BLaER1 (cell line): ENCODE results near the gene UACA.
"Not testable (repeated sequence)": the region's sequence is repeated elsewhere in the genome, so short reads cannot be mapped to it uniquely, and the experiment has no call there.

Experiments
- H3K27ac ChIP-seq: shearing (Covaris generic); formaldehyde crosslinking; 2 replicates; pipeline ENCODE4 v1.8.1; 2022
- H3K27me3 ChIP-seq: shearing (Covaris generic); formaldehyde crosslinking; 2 replicates; pipeline ENCODE4 v1.8.1; 2022
- H3K36me3 ChIP-seq: shearing (Covaris generic); formaldehyde crosslinking; 2 replicates; pipeline ENCODE4 v1.8.1; 2022
- H3K4me1 ChIP-seq: shearing (Covaris generic); formaldehyde crosslinking; 2 replicates; pipeline ENCODE4 v1.8.1; 2022
- H3K4me2 ChIP-seq: shearing (Covaris generic); formaldehyde crosslinking; 2 replicates; pipeline ENCODE4 v1.8.1; 2022
- H3K4me3 ChIP-seq: shearing (Covaris generic); formaldehyde crosslinking; 2 replicates; pipeline ENCODE4 v1.8.1; 2022
- H3K9ac ChIP-seq: shearing (Covaris generic); formaldehyde crosslinking; 2 replicates; pipeline ENCODE4 v1.8.1; 2022
- H3K9me3 ChIP-seq: shearing (Covaris generic); formaldehyde crosslinking; 2 replicates; pipeline ENCODE4 v1.8.1; 2022
- H4K20me1 ChIP-seq: shearing (Covaris generic); formaldehyde crosslinking; 2 replicates; pipeline ENCODE4 v1.8.1; 2022
- Cebpa-rat ChIP-seq: shearing (Covaris generic); IDR thresholded peaks from 2 replicates; pipeline ENCODE4 v1.8.1; 2022

The UACA gene

DNA sequence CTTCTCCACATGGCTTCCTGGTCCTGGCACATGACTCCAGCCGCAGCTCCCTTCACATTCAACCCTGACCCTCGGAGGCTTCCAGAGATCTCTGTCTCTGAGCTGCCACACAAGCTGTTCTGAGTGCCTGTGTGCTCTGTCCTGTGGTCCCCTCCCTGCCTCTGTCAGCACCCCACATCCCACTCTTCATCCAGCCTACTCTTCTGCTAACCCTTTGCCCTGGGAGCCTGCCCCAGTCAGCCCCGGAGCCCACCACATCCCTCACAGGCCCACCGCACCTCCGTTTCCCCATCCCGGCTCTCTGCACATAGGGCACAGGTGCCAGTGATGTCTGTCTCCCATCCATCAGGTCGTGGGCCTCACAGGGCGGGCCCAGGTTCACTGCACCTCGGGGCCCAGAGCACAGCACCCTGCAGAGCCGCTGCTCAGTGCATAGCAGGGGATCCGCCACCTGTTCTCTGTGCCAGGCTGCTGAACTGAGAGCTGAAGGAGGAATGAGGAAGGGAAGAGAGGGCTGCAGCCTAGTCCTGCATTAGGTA lies 133.6 kb downstream of the UACA start:
- Histone ChIP-seq H3K4me3 (no peak overlapping the region), H3K9me3 (no peaks in the 10 kb centered on the region), H3K4me2 (no peak overlapping the region), H3K4me1 (peaks cover 29% of the 10 kb centered on the region), H4K20me1 (no peaks in the 10 kb centered on the region), H3K36me3 (no peaks in the 10 kb centered on the region), H3K27me3 (no peaks in the 10 kb centered on the region; the same call in 1 of the 2 replicates), H3K27ac (no peak overlapping the region), H3K9ac (no peak overlapping the region)
- no peak for TF ChIP-seq Cebpa-rat

DNA sequence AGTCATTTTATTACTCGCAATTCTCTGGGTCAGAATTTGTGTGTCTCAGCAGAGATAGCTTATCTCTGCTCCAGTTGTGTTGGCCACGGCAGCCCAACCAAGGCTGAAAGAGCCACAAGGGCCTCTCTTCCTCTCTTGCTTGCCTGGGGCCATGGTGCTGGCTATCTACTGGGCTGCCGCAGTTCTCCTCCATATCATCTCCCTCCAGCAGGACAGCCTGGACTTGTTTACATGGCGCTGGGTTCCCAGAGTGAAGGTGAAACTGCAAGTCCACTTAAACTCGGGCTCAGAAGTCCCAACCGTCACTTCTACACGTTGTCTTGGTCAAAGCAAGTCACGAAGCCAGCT lies 134.8 kb downstream of the UACA start:
- Histone ChIP-seq H3K4me1 (peaks cover 29% of the 10 kb centered on the region), H3K9ac (no peak overlapping the region), H4K20me1 (no peaks in the 10 kb centered on the region), H3K4me3 (no peak overlapping the region), H3K27ac (no peak overlapping the region), H3K4me2 (peak overlapping the region; percentile 29), H3K9me3 (peaks cover 5% of the 10 kb centered on the region; the same call in 1 of the 2 replicates), H3K36me3 (no peaks in the 10 kb centered on the region), H3K27me3 (no peaks in the 10 kb centered on the region; the same call in 1 of the 2 replicates)
- TF ChIP-seq Cebpa-rat = no peak

DNA sequence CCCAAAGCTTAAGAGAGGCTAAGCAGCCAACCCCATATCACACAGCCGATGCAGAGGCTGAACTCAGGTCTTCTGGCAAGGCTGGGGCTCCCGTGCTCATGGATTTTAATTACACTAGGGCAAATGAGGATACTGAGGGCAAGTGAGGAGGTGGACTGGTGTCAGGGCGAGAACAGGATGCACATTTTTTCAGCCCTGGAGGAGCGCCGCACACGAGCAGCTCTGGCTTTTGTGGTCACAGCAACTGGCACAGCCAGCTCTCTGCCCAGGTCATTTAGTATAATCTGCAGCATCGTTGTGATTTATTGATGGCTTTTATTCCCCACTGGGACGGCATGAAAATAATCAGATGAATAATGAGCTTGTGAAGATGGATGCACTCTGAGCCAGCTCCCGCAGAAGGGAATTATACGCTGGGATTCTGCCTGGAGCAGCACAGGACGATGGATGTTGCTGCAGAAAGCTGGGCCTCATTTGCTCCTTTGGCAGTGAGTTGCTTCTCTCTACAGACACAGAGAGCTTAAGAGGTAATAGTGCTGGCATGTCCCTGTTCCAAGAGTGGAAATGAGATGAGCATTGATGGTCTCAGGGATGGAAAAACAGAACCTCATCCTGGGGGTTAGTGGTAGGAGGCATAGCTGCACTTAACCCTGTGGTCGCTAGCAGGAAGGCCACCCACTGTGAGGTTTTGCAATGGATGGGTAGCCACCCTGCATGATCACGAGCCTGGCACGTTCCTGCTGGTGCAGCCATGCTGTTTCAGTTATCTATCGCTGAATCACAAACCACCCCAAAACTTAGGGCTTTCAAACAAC lies 135.4 kb downstream of the UACA start:
- TF ChIP-seq Cebpa-rat = no peak
- Histone ChIP-seq H3K9ac (no peak overlapping the region), H3K9me3 (peaks cover 10% of the 10 kb centered on the region), H3K4me3 (no peak overlapping the region), H3K4me1 (peaks cover 26% of the 10 kb centered on the region), H3K27ac (no peak overlapping the region), H3K36me3 (no peaks in the 10 kb centered on the region), H4K20me1 (no peaks in the 10 kb centered on the region), H3K27me3 (no peaks in the 10 kb centered on the region; the same call in 1 of the 2 replicates), H3K4me2 (peak overlapping the region; percentile 29)

DNA sequence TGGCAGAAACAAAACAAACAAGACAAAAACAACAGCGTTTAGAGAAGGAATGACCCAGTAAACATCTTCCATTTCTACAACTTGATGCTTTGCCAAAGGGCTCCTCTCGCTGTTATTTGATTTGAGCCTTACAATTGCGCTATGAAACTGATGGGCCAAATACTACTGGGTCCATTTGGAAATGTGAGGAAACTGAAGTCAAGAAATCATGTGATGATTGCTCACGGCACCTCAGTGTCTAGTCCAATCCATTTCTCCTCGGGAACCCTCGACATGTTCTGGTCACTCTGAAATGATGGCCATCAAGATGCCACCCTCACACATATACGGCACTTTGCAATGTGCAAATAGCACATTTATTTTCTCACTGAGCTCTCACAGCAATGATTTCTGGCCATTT lies 136.0 kb downstream of the UACA start:
- no peak overlapping the region for H3K9ac ChIP-seq
- H3K27me3 ChIP-seq = no peaks in the 10 kb centered on the region; the same call in 1 of the 2 replicates
- peaks cover 14% of the 10 kb centered on the region for H3K9me3 ChIP-seq
- H3K4me3 ChIP-seq = no peak overlapping the region
- H3K4me1 ChIP-seq = peaks cover 20% of the 10 kb centered on the region
- no peaks in the 10 kb centered on the region for H3K36me3 ChIP-seq
- no peaks in the 10 kb centered on the region for H4K20me1 ChIP-seq
- H3K27ac ChIP-seq = no peak overlapping the region
- TF ChIP-seq Cebpa-rat = no peak
- peak overlapping the region; percentile 29; the same call in 1 of the 2 replicates for H3K4me2 ChIP-seq

DNA sequence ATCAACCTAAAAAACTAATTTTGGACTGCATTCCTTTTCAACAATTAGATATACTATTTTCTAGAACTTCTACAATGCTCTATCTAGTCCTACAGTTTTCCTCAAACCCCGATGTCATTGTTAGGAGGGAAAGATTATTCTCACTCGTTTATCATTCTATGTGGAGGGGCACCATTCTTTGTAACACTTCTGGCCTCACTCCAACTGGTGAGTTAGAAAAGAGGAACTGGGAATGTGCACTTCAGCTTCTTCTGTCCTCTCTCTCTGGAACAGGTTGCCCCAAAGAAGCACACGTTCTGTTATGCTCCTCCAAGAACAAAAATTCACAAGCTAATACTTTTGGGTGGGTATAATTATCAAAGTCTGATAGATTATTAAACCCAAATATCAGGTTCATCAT lies 137.9 kb downstream of the UACA start:
- no peak overlapping the region for H3K27ac ChIP-seq
- H3K4me3 ChIP-seq = no peak overlapping the region
- no peak overlapping the region for H3K9ac ChIP-seq
- peaks cover 18% of the 10 kb centered on the region for H3K9me3 ChIP-seq
- H3K27me3 ChIP-seq = no peaks in the 10 kb centered on the region; the same call in 1 of the 2 replicates
- no peaks in the 10 kb centered on the region for H3K36me3 ChIP-seq
- H3K4me2 ChIP-seq = no peak overlapping the region
- H3K4me1 ChIP-seq = peaks cover 11% of the 10 kb centered on the region
- no peaks in the 10 kb centered on the region for H4K20me1 ChIP-seq
- TF ChIP-seq Cebpa-rat = no peak

DNA sequence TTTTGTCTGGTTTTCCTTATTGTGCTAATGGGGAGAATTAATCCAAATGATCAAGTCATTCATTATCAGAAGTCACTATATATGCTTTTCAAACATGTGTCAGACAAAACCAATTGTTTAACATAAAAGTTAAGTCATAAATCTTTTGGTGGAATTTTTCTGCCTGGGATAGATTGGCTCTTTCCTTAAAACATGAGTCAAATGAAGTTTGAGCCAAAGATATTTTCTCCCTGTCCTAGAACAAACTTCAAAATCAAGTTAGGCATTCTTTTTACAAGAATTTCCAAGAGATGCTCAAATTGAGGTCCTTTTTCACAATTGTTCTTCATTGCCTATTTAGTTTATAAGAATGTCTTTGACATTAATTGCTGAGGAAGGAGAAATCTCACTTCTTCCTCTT lies 138.3 kb downstream of the UACA start:
- Histone ChIP-seq H3K4me2 (no peak overlapping the region), H3K27me3 (no peaks in the 10 kb centered on the region; the same call in 1 of the 2 replicates), H3K27ac (no peak overlapping the region), H3K9ac (no peak overlapping the region), H3K4me1 (peaks cover 11% of the 10 kb centered on the region), H4K20me1 (no peaks in the 10 kb centered on the region), H3K9me3 (peaks cover 18% of the 10 kb centered on the region), H3K4me3 (no peak overlapping the region), H3K36me3 (no peaks in the 10 kb centered on the region)
- no peak for TF ChIP-seq Cebpa-rat

DNA sequence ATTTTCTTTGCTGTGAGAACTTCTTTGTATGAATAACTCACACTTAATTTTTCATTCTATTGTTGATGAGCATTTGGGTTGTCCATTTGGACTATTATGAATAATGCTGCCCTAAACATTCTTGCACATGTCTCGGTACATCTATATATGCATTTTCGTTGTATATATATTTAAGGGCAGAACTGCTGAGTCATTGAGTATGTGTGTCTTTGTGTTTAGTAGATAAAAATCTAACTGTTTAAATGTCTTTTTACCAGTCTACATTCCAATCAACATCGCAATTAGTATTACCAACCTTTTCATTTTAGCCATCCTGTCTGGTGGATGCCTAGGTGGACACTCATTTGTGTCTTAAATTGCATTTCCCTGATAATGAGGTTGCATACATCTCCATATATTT lies 144.4 kb downstream of the UACA start:
- H3K4me1 ChIP-seq = no peaks in the 10 kb centered on the region
- H3K9me3 ChIP-seq = peaks cover 16% of the 10 kb centered on the region
- no peak for TF ChIP-seq Cebpa-rat

DNA sequence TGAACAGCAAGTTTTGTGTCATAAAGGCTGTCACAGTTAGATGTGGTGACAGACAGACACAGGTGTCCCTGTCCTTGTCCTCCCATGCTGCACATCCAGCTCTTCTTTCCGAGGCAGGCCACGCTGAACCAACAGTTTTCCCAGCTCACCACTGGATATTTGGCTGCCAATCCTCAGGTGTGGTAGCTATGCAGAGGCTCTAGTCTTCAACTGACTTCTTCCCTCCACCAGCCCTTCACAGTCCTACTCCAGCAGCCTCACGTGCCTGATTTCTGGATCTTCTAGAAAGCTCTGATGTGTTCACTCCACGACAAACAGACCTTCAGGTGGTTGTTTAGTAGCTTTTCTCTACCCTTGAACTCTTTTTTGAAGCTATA lies 145.5 kb downstream of the UACA start:
- no peaks in the 10 kb centered on the region for H3K4me1 ChIP-seq
- no peaks in the 10 kb centered on the region for H3K27me3 ChIP-seq
- H3K4me3 ChIP-seq = no peak overlapping the region
- H3K4me2 ChIP-seq = no peak overlapping the region
- H3K9ac ChIP-seq = no peak overlapping the region
- H3K9me3 ChIP-seq = peaks cover 8% of the 10 kb centered on the region; the same call in 1 of the 2 replicates
- H4K20me1 ChIP-seq = no peaks in the 10 kb centered on the region
- H3K27ac ChIP-seq = no peak overlapping the region
- H3K36me3 ChIP-seq = no peaks in the 10 kb centered on the region
- no peak for TF ChIP-seq Cebpa-rat

More for the DNA sequence above, 144.4 kb downstream of the UACA start:
- Histone ChIP-seq H3K36me3 (no peaks in the 10 kb centered on the region), H3K9ac (no peak overlapping the region), H4K20me1 (no peaks in the 10 kb centered on the region), H3K27me3 (no peaks in the 10 kb centered on the region), H3K27ac (no peak overlapping the region), H3K4me3 (no peak overlapping the region), H3K4me2 (no peak overlapping the region)

DNA sequence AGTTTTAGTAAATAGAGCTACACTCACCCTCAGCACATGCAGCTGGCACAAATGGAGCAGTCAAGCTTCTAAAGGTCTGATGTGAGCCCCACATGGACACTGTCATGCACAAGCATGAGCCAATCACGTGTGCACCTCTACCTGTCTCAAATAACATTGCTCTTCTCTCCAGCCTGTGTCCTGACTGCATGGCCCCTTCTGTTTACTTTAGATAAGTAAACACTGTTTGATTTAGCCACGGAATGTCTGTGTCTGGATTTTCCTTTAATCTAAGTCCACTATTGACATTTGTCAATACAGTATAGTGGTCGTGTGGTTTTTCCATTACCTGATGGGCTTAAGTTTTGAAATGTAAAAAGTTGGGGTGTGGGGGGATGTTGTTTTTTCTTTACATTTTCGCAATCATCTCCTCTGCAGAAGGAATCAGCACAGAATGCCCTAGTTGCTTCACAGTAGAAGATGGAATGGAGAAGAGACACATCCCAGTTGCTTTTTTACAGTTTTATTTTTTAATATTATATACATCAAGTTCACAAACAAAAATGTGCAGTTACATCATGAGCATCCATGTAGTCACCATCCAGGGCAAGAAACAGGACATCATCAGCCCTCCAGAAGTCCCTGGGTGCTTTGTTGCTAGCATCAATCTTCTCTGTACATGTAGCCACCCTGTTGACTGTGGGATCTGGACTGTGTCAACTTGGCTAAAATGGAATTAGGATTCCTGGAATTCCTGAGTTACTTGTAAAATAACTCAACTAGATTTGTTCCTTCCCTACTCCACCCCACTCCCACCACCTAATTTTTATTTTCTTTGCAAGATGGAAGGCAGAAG lies 146.1 kb downstream of the UACA start:
- Histone ChIP-seq H3K27ac (no peak overlapping the region), H3K4me2 (no peak overlapping the region), H3K9ac (no peak overlapping the region), H3K4me1 (no peaks in the 10 kb centered on the region), H3K9me3 (peaks cover 4% of the 10 kb centered on the region; the same call in 1 of the 2 replicates), H3K36me3 (no peaks in the 10 kb centered on the region), H3K4me3 (no peak overlapping the region), H3K27me3 (no peaks in the 10 kb centered on the region), H4K20me1 (no peaks in the 10 kb centered on the region)
- TF ChIP-seq Cebpa-rat = no peak

DNA sequence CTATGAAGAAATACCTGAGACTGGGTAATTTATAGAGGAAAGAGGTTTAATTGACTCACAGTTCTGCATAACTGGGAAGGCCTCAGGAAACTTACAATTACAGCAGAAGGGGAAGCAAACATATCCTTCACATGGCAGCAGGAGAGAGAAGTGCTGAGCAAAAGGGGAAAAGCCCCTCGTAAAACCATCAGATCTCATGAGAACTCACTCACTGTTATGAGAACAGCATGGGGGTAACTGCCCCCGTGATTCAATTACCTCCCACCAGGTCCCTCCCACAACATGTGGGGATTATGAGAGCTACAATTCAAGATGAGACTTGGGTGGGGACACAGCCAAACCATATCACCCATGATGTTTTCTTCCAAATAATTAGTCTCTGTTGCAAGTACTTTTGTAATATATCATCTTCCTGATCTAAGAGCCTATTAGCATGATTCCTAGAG lies 147.0 kb downstream of the UACA start:
- not testable (repeated sequence) for H3K9ac ChIP-seq, H3K4me3 ChIP-seq, H3K4me2 ChIP-seq, H4K20me1 ChIP-seq, H3K4me1 ChIP-seq, H3K27ac ChIP-seq, H3K27me3 ChIP-seq, H3K9me3 ChIP-seq, H3K36me3 ChIP-seq
